Left renal cortex interstitium (tissue), 4 donors: Measurements from ENCODE around the gene ADI1. TPM values are rescaled to one million over a fixed set of nuclear protein-coding genes. Genes with fewer than 3 reads are reported as not detected.
"Not testable (repeated sequence)": the region's sequence is repeated elsewhere in the genome, so short reads cannot be mapped to it uniquely, and the experiment has no call there.

Experiments used
- DNase-seq, 4 donors: peaks; one replicate each; pipeline ENCODE4 v3.0.0-alpha.2; 2013; ENCODE audit warnings: low read depth in 4 of 4, low spot score in 2 of 4, missing footprints in 1 of 4
- polyA plus RNA-seq, 4 donors: library from polyadenylated mRNA; unstranded; fragments of 120-200 nt; gene quantifications; one replicate each; pipeline ENCODE4 v1.2.1, GENCODE V29; 2013; ENCODE audit not compliant: insufficient read length in 4 of 4

The ADI1 gene
- polyA plus RNA-seq, 4 donors: 66.1 to 81.9 (median 71.5) TPM

GRCh38 chr2:3453190-3453999 is 65.9 kb downstream of the ADI1 start:
- DNase-seq: no peak

- DNase-seq: no peak
Measured at GRCh38 chr2:3451926-3452671, 67.2 kb downstream of the ADI1 start.

GRCh38 chr2:3451169-3451568 is 68.2 kb downstream of the ADI1 start:
- DNase-seq: no peak

- no peak for DNase-seq
Measured at GRCh38 chr2:3450385-3451010, 68.8 kb downstream of the ADI1 start.

- DNase-seq: no peak
Measured at GRCh38 chr2:3449936-3450335, 69.4 kb downstream of the ADI1 start.

GRCh38 chr2:3449086-3449485 is 70.2 kb downstream of the ADI1 start:
- DNase-seq: peak in 1 of 4 donors; percentile 38

GRCh38 chr2:3448441-3448911 is 70.9 kb downstream of the ADI1 start:
- DNase-seq: not testable (repeated sequence)

- no peak for DNase-seq
Measured at GRCh38 chr2:3447789-3448317, 71.5 kb downstream of the ADI1 start.

Other genes with a start within 250 kb of the ADI1 start
- 10 to 100 TPM; 22.8 to 27.6 (median 26.3) TPM for gene EIPR1, start 141.7 kb downstream of the ADI1 start, polyA plus RNA-seq
- 100 to 1,000 TPM in 2 of 4 donors, 10 to 100 TPM in 2; 63.9 to 107 (median 83.8) TPM for gene TRAPPC12, start 139.8 kb downstream of the ADI1 start, polyA plus RNA-seq
- gene RNASEH1, start 38.8 kb upstream of the ADI1 start, polyA plus RNA-seq: 10 to 100 TPM; 16.9 to 21.3 (median 19.1) TPM
- gene RPS7, start 55.7 kb upstream of the ADI1 start, polyA plus RNA-seq: 1,000 to 10,000 TPM; 1,441 to 1,978 (median 1,755) TPM
- gene COLEC11, start 75.6 kb upstream of the ADI1 start, polyA plus RNA-seq: 1 to 10 TPM; 1.0 to 4.5 (median 2.3) TPM
- not detected for gene ALLC, start 138.7 kb upstream of the ADI1 start, polyA plus RNA-seq
- under 1 TPM in 3 of 4 donors, not detected in 1; 0.17 to 0.92 (median 0.39) TPM for gene DCDC2C, start 184.0 kb upstream of the ADI1 start, polyA plus RNA-seq